Measurements from ENCODE around the gene MKI67.
"Not testable (repeated sequence)": the region's sequence is repeated elsewhere in the genome, so short reads cannot be mapped to it uniquely, and the experiment has no call there.

The MKI67 gene

DNA sequence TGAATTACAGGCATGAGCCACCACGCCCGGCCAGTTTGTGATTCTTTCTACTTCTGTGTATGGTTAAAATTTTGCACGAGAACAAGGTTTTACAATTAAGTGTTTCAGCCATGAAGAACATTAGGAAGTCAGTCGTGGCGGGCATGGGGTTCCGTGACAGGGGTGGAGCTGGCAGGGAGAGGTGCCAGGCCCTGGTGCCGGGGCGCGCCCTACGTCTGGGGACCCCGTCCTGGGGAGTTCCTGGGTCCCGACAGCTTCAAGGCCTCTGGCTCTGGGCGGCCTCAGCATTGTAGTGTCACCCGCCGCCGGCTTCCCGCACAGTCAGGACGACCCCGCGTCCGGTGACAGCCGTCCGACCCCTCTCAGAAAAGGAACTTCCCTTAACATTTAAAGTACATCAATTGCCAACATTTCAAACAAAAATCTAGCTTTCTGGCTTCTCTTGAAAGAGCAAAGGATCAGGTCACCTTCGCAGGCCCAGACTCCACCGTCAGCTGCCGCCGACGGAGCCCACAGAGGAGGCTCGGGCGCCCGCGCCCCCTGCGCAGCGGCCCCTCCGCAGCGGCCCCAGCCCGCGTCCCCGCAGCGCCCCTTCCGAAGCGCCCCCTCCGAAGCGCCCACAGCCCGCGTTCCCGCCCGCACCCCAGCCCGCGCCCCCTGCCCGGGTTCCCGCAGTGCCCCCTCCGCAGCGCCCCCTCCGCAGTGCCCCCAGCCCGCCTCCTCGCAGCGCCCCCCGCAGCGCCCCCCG is 23.2 kb upstream of the MKI67 start:
- no peak for DNase-seq (ENCODE audit: low read depth, low spot score)

DNA sequence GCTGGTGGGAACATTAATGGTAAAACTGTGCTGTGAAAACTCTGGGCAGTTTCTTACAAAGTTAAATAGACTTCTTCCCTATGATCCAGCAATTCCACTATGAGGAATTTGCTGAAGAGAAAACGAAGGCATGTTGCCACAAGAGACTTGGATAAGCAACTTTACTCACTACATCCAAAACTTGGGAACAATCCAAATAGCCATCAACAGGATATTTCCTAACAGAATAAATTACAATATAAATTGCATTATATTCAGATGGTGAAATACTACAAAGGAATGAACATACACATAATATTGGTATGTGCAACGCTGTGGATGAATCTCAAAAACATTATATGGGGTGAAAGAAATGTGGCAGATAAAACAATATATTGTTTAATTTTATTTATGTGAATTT is 21.4 kb upstream of the MKI67 start:
- DNase-seq (ENCODE audit: low read depth, low spot score), result no peak

DNA sequence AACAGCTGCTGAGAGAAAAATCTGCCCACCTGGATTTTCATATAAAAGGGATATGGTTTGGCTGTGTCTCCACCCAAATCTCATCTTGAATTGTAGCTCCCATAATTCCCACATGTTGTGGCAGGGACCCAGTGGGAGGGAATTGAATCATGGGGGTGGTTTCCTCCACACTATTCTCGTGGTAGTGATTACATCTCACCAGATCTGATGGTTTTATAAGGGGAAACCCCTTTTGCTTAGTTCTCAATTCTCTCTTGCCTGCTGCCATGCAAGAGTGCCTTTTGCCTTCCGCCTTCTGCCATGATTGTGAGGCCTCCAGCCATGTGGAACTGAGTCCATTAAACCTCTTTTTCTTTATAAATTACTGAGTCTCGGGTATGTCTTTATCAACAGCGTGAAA is 20.8 kb upstream of the MKI67 start:
- no peak for DNase-seq (ENCODE audit: low read depth, low spot score)

DNA sequence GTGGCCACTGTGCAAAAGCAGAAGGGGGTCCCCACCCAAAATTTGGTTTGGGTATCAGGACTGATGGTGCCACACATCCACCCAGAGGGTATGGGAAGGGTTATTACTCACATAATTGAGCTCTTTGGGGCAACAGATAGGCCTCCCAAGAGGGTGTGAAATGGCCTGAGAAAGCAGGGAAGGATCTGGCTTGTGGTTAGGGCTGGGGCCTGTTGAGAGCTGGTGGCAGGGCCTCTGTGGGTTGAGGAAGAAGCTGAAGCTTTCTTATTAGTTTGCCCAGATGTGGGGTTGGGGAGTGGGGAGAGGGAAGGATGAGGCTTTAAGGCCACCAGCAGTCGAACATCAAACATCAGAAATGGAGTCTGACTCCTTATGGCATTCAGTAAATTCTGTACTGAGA is 18.3 kb upstream of the MKI67 start:
- no peak for DNase-seq (ENCODE audit: low read depth, low spot score)

DNA sequence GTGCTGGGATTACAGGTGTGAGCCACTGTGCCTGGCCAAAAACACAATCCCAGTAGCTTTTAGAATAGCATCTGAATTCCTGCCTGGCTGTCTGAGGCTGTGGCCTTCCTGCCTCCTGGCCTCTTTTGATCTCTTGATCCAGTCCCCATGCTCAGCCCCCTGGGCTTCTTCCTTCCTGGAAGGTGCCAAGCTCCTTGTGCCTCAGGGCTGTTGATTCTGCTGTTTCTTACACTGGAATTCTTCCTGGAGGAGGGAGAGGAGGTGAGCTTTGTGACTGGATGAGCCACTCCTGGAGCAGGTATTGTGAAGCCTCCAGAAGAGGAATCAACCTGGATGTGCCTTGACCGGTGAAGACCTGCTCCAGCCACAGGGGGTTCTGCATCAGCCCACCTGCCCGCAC is 17.3 kb upstream of the MKI67 start:
- no peak for DNase-seq (ENCODE audit: low read depth, low spot score)

DNA sequence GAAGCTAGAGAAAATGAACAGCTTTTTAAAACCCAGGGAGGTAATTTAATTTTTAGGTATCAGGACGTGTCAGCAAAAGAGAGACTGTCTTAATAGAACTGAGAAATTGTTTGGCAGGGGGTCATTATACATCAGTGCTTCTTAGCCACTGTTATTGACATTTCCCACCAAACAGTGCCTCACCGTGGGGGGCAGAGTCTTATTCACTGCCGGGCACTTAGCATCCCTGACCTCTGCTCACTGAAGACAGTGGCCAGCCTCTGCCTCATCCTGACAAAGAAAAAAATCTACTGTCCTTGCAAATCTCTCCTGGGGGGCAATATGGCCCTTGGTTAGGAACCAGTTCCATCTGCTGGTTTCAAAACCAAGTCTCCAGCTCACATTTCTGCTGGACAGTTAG is 14.2 kb upstream of the MKI67 start:
- no peak for DNase-seq (ENCODE audit: low read depth, low spot score)

DNA sequence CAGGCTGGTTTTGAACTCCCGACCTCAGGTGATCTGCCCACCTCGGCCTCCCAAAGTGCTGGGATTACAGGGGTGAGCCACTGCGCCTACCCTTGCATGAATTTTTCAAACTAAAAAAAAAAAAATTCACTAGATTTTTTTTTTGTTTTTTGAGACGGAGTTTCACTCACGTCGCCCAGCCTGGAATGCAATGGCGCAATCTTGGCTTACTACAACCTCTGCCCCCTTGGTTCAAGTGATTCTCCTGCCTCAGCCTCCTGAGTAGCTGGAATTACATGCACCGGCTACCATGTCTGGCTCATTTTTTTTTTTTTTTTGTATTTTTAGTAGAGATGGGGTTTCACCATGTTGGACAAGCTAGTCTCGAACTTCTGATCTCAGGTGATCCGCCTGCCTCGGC is 12.2 kb upstream of the MKI67 start:
- DNase-seq (ENCODE audit: low read depth, low spot score), result not testable (repeated sequence)

DNA sequence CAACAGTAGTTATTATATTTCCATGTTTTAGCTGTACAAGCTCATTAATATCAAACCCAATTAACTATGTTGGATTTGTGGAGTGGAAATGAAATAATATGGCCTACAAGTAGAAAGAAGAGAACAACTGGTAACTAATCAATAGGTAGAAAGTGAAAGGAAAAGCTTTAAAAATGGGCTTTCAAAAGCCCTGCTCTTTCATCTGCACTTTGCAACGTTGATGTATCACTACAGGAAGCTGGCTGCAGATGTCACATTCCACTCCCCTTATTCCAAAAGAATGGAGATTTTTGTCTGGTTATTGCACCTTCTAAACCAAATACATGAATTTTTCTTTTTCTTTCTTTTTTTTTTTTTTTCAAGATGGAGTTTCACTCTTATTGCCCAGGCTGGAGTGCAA is 11.7 kb upstream of the MKI67 start:
- DNase-seq (ENCODE audit: low read depth, low spot score), result no peak

DNA sequence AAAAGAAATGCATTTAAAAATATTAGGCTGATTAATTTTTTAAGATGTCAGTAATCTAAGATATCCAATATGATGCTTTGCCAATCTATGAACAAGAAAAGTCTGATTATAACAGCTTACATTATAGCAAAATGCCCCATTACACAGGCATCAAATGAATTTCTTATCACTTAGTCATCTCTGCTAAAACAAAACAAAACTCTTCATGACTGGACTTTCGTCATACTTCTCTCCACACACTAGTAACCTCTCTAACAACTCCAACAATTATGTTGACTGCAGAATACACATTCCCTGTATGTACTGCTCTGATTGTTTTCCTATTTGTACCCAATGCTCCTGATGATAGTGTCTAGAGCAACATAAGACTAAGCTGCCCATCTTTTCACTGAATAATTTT is 3.8 kb upstream of the MKI67 start:
- DNase-seq (ENCODE audit: low read depth, low spot score), result no peak

DNA sequence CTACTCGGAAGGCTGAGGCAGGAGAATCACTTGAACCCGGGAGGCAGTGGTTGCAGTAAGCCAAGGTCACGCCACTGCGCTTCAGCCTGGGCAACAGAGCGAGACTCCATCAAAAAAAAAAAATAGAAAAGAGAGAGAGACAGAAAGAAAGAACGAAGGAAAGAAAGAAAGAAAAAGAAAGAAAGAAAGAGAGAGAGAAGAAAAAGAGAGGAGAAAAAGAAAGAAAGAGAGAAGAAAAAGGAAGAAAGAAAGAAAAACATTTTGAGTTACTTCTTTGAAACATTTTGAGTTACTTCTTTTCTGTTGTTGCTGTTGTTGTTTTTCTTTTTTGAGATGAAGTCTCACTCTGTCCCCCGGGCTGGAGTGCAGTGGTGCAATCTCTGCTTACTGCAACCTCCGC is 2.4 kb upstream of the MKI67 start:
- no peak for DNase-seq (ENCODE audit: low read depth, low spot score)

DNA sequence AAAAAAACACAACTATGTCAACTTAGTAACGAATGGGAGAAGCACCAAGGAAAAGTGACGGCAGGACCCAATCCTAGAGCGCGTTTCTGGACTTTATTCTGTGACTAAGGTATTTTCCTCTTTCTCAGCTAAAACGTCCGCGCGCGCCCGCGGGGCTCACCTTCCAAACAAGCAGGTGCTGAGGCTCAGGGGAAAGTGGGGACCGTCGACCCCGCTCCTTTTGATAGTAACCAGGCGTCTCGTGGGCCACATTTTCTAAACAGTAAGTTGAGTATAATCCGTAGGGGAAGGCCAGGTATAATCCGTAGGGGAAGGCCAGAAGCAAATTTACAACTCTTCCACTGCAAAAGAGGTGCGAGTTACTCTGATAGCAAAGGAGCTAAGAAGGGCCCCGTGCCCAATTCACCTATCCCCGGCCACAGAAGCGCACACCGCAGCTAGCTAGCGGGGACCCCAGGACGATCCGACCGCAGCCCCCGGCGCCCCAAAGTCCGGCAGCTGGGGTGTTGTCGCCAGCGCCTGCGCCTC is 743 bp downstream of the MKI67 start:
- DNase-seq (ENCODE audit: low read depth, low spot score), result no peak

DNA sequence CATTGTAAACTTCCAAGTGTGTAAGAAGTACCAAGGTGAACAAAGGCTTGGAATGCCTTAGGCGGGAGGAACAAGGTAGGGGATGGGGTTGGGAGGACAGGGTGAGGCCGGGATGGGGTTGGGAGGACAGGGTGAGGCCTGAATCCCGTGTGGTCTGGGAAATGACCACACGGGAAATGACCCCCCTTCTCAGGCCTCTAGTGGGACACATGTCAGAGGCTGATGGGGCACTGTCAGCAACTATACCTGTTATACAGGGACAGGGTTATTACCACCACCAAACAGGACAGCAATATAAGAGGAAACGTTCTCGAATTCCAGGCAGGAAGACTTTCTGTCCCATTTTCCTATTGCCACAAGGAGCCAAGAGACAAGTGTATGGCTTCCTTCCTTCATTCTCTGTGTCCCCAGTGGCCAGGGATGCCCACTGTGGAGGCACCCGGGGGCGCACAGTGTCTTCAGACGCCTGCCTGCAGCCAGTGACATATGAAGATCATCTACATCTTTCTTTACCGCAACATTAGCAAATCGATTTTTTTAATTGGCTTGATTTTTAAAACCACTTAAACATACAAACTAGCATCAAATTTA is 1.3 kb downstream of the MKI67 start:
- DNase-seq (ENCODE audit: low read depth, low spot score), result no peak

DNA sequence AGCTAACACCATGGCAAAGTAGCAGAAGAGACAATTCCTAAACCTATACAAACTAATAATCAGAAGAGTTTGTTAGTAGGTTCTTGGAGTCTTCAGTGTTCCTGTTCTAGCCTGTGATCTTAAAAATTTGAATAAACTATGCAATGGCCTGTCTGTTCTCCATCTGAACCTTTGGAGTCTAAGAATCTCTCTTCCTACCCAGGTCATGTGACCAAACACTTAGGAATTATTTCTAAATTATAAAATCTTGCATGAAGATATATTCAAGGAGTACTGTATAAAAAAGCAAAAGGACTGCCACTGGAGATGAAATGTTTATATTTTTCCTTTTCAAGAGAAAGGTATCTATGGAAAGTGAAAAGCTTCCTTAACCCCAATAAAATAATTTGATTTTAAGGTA is 2.4 kb downstream of the MKI67 start:
- DNase-seq (ENCODE audit: low read depth, low spot score), result no peak

DNA sequence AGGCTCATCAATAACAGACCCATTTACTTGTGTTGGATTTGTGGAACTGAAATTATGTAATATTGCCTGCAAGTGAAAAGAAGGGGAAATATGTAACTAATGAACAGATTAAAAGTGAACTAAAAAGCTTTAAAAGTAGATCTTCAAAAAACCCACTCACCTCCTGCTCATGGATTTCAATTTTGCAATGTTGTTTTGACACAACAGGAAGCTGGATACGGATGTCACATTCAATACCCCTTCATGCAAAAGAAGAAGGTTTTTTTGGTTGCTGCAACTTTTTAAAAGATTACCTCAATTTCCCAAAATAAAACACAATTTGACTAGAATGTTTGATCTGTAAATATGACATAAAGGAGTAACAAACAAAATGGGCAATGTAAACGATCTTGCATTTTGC is 3.3 kb downstream of the MKI67 start:
- no peak for DNase-seq (ENCODE audit: low read depth, low spot score)

DNA sequence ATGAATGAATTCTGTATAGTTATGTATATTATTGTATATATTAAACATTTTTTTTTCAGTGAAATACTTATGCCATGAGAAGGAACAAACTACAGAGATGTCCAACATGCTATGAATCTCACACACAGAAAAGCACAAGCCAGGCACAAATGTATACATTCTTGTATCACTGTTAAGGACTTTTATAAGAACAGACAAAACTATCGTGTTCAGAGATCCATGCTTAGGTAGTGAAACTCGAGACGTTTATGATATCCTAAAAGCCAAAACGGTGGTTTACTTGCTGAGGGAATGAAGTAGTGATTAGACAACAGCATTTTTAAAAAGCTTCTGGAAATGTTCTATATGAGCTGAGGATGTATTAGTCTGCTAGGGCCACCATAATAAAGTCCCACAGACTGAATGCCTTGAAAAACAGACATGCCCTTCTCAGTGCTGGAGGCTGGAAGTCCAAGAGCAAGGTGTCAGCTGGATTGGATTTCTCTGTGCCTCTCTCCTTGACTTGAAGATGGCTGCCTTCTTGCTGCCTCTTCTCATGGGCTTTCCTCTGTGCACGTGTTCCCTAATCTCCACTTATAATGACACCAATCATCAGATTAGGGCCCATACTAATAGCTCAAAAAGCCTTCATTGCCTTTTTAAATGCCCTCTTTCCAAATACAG is 4.3 kb downstream of the MKI67 start:
- no peak for DNase-seq (ENCODE audit: low read depth, low spot score)

DNA sequence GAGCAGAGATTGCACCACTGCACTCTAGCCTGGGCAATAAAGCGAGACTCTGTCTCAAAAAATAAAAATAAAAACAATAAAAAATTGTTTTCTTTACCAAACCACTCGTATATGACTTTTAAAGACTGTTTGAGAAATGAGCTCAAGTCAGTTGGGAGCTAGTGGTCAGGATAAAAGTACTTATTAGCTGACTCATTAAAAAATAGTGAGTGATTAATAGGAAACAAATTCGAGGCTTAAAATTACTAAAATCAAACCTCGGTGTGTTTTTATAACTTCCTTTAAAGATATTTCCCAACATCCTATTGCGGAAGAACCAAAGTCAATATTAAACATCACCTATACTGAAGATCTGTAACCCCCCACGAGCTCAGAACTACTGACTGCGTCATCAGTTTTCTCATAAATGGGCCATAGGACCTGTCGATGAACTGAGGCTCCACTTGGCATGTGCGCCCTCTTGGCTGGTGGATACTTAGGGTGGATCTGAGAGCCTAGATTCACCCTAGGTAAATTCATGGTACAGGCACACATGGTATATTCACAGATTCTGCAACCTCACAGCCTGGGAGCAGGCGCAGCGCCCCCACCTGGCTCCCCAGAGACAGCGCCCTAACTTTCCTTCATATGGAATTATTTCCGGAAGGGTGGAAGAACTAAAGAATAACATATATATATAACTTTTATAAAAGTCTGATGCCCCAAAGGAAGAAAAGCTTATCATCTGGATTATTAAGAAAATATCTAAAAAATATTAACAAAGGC is 9.2 kb downstream of the MKI67 start:
- no peak for DNase-seq (ENCODE audit: low read depth, low spot score)

DNA sequence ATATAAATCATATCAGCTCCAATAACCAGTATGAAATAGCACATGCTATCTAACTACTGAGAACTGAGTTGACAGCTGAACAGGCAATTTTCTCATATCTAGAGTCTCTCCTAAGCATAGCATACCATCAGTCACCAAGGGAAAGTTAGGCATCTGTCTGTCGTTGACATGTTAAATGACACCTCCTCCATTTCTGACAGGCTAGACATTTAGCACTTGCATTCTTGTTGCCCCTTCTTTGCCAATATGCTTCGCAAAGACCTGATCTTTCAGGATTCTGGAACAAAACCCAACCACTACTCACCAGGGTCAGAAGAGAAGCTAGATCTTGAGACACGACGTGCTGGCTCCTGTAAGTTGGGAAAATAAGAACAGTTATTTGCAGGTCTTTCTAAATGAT is 10.0 kb downstream of the MKI67 start:
- DNase-seq (ENCODE audit: low read depth, low spot score), result no peak

DNA sequence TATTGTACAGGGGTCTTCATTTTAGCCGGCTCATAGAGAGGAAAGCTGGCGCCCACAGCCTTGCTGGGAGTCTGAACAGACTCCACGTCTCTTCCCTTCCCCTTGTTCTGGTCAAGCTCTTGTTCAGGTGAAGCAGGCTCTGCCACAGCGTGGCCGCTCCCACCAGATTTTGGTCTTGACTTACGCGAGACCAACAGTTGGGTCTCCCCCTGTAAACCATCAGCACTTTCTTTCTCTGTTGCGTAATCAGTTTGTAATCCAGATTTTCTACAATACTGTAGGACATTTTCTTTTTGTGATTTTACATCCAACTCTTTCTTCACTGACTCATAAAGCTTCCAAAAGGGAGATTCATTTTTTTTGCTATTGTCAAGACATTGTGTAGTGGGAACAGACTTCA is 10.9 kb downstream of the MKI67 start:
- DNase-seq (ENCODE audit: low read depth, low spot score), result no peak

DNA sequence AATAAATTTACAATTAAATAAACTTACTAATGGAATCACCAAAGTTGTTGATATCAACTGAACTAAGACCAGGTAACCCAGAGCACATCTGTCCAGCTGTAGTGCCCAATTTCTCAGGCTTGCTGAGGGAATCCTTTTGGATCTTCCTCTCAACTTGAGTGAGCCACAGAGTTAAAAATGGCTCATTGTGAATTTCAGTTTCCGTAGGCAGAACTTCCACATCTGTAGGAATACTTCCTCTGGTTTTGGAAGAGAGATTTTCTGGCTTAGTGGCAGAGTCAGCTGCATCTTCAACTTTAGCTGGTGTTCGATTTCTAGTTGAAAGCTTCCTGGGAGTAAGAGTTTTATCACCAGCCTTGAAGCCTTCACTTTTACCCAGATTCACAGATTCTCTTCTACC is 11.3 kb downstream of the MKI67 start:
- DNase-seq (ENCODE audit: low read depth, low spot score), result no peak

DNA sequence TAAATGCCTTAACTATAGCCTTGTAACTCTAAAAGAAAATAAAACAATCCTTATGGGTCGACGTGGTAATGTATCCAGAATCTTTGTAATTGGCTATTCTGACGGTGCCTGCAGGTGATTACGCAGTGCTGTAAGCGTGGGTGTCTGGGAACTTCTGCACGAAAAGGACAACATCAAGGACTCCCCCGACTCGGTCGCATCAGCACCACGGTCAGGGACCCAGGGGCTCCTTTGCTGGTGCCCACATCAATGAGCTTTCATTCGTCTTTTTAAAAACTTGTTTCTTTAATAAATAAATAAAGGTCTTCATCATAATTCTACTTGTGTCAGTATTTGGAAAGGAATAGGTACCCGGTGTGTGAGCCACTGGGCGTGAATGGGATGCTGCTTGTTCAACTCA is 13.2 kb downstream of the MKI67 start:
- no peak for DNase-seq (ENCODE audit: low read depth, low spot score)

DNA sequence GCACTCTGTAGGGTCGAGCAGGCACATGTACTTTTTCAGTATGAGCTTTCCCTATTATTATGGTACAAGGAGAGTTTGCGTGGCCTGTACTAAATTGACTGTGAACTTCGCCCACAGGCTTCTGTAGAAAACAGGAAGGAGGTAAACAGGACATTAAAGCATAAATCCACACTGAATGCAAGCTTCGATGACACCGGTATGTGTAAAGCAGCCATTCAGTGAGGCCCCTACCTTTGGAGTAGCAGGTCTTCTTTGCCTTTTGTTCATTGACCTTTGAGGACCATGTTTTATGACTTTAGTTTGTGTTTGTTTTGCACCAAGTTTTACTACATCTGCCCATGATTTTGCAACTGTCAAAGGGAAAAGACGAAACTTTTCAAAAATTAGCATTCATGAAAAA is 14.5 kb downstream of the MKI67 start:
- DNase-seq (ENCODE audit: low read depth, low spot score), result no peak

DNA sequence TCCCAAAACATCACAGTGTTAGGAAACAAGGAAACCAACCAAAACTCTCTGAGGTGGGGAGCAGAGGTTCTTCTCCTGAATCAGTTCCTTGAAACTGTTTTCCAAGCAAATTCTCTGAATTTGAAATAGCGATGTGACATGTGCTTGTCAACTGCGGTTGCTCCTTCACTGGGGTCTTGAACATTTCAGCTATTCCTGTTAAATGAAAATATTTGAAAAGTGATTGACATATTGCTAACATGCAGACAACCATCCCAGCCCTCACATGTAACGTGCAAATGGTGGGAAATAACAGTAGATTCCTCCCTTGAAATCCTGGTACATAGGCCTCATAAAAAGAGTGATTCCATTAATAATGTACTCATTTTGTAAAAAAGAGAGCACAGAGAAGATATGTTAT is 15.9 kb downstream of the MKI67 start:
- DNase-seq (ENCODE audit: low read depth, low spot score), result no peak

All from brain pericyte (primary cell).